Calu3 (cell line): ENCODE data around the gene ATIC. TPM values are rescaled to one million over a fixed set of nuclear protein-coding genes. Genes with fewer than 3 reads are reported as not detected.

Experiments
- BruUV-seq: library from RNA; stranded (reverse); fragments of 400-500 nt; replicated peaks from 2 replicates; lab custom pipeline; 2021; lab: Mats Ljungman, UMichigan
- CTCF ChIA-PET: fragments of 300-600 bp; sonication (Branson Sonifier 250); formaldehyde crosslinking; loops from one replicate; lab custom pipeline; 2022; ENCODE audit warnings: antibody characterized with exemption; lab: Charles Lee
- DNase-seq: peaks from one replicate; pipeline ENCODE4 v3.0.0; 2022
- H3K27ac Mint-ChIP-seq: one replicate; pipeline ENCODE4 v1.8.0; 2022; ENCODE audit warnings: mixed read lengths; ENCODE audit not compliant: unreplicated experiment
- H3K27me3 Mint-ChIP-seq: one replicate; pipeline ENCODE4 v1.8.0; 2022; ENCODE audit warnings: mixed read lengths; ENCODE audit not compliant: unreplicated experiment
- H3K36me3 Mint-ChIP-seq: one replicate; pipeline ENCODE4 v1.8.0; 2022; ENCODE audit warnings: mild to moderate bottlenecking, moderate library complexity, mixed read lengths; ENCODE audit not compliant: insufficient read depth, unreplicated experiment
- H3K4me1 Mint-ChIP-seq: one replicate; pipeline ENCODE4 v1.8.0; 2022; ENCODE audit warnings: mild to moderate bottlenecking, low read depth, mixed read lengths; ENCODE audit not compliant: unreplicated experiment
- H3K4me3 Mint-ChIP-seq: one replicate; pipeline ENCODE4 v1.8.0; 2022; ENCODE audit warnings: mild to moderate bottlenecking, low read depth, moderate library complexity, mixed read lengths; ENCODE audit not compliant: unreplicated experiment
- H3K9me3 Mint-ChIP-seq: one replicate; pipeline ENCODE4 v1.8.0; 2022; ENCODE audit warnings: low read depth, mixed read lengths; ENCODE audit not compliant: unreplicated experiment
- CTCF ChIP-seq: fragments of 200-600 bp; IDR thresholded peaks from one replicate; pipeline ENCODE4 v1.8.0; 2022; ENCODE audit warnings: antibody characterized with exemption; ENCODE audit not compliant: unreplicated experiment
- intact Hi-C: fragments of 100-400 bp; cut with micrococcal nuclease; formaldehyde crosslinking; loops from one replicate; pipeline ENCODE4 v1.10.0; 2022; ENCODE audit not compliant: unreplicated experiment
- total RNA-seq: library from RNA; stranded (reverse); gene quantifications from 2 replicates; pipeline ENCODE4 v1.2.3, GENCODE V29; 2022

The ATIC gene
- total RNA-seq, 1 experiment from 2014 or later = 219 TPM

GRCh38 chr2:215388002-215388728 is 76.3 kb downstream of the ATIC start:
- Mint-ChIP-seq H3K4me1 (peaks cover 10% of the 10 kb centered on the region), H3K36me3 (peaks cover 14% of the 10 kb centered on the region), H3K27ac (no peak overlapping the region), H3K27me3 (no peaks in the 10 kb centered on the region), H3K4me3 (no peak overlapping the region), H3K9me3 (no peaks in the 10 kb centered on the region)
- CTCF ChIA-PET = no interaction called here
- BruUV-seq = no TSS peak
- intact Hi-C loops = no loop called here
- TF ChIP-seq CTCF = no peak
- no peak for DNase-seq

DNA sequence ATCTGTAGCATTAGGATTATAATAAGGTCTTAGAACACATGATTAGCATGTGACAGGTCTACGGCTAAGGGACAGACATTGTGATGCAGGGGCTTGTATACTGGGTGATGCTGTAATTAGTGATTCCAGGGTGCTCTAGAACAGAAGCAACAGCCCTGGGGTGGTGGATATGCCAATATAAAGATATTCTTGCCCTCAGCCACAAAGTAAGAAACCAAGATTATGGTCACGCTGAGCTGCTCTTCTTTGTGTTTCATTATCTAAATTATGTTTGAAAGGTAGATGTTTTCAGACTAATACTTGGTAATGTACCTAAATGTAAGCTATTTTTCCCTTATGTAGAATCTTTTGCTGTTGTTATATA is 78.7 kb downstream of the ATIC start:
- H3K36me3 Mint-ChIP-seq = peaks cover 14% of the 10 kb centered on the region
- no peak for DNase-seq
- no peaks in the 10 kb centered on the region for H3K9me3 Mint-ChIP-seq
- H3K27me3 Mint-ChIP-seq = no peaks in the 10 kb centered on the region
- TF ChIP-seq CTCF = no peak
- no peak overlapping the region for H3K4me3 Mint-ChIP-seq
- intact Hi-C loops = no loop called here
- CTCF ChIA-PET = interaction anchor here (0.6 kb wide), 1 partner anchor 36 kb away, joined by 3 read pairs; no protein-coding TSS in a partner anchor
- peaks cover 10% of the 10 kb centered on the region for H3K4me1 Mint-ChIP-seq
- BruUV-seq = no TSS peak
- H3K27ac Mint-ChIP-seq = no peak overlapping the region

- peak; percentile 70 for DNase-seq
- H3K4me3 Mint-ChIP-seq = no peak overlapping the region
- intact Hi-C loops = no loop called here
- no peak for TF ChIP-seq CTCF
- CTCF ChIA-PET = interaction anchor here (0.9 to 1.0 kb wide), 2 partner anchors 18 to 19 kb away, joined by 3 to 4 read pairs; no protein-coding TSS in a partner anchor
- H3K27me3 Mint-ChIP-seq = no peaks in the 10 kb centered on the region
- H3K27ac Mint-ChIP-seq = peak overlapping the region; percentile 38
- H3K4me1 Mint-ChIP-seq = peaks cover 10% of the 10 kb centered on the region
- H3K36me3 Mint-ChIP-seq = peaks cover 14% of the 10 kb centered on the region
- no TSS peak for BruUV-seq
- H3K9me3 Mint-ChIP-seq = no peaks in the 10 kb centered on the region
Measured at GRCh38 chr2:215391531-215391930, 79.7 kb downstream of the ATIC start.

DNA sequence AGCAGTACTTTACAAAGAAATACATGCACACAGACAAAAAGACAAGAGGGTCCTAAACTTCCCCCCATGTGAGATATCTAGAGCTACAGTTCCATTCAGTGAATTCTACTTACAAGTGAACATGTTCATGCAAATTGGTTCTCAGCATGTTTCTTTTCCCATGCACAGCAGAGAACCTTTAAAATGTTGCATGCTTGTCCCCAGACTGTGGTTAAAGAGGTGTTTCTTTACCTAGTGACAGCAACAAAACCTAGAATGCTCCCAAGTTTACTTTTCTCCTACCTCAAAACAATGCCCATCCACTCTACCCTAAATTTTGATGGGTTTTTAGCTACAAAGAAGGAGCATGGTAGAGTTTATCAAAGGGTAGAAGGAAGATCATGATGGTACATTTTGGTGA is 80.3 kb downstream of the ATIC start:
- BruUV-seq = no TSS peak
- no peak for TF ChIP-seq CTCF
- CTCF ChIA-PET = no interaction called here
- Mint-ChIP-seq H3K27ac (no peak overlapping the region), H3K4me1 (peaks cover 10% of the 10 kb centered on the region), H3K27me3 (no peaks in the 10 kb centered on the region), H3K4me3 (no peak overlapping the region), H3K36me3 (peaks cover 14% of the 10 kb centered on the region), H3K9me3 (no peaks in the 10 kb centered on the region)
- no peak for DNase-seq
- intact Hi-C loops = no loop called here
